GM21717 (cell line): Measurements from ENCODE around the gene ADGRG6.

Experiments used
- ATAC-seq: cut with Tn5 transposase; IDR thresholded peaks from one replicate; pipeline ENCODE4 v1.9.1; 2021; ENCODE audit warnings: mild to moderate bottlenecking, moderate library complexity; ENCODE audit not compliant: unreplicated experiment

The ADGRG6 gene

GRCh38 chr6:142290851-142291250 lies 11.0 kb upstream of the ADGRG6 start:
- ATAC-seq = no peak

GRCh38 chr6:142291512-142291911 lies 10.3 kb upstream of the ADGRG6 start:
- no peak for ATAC-seq

- no peak for ATAC-seq
Observed at GRCh38 chr6:142292166-142292924, 9.5 kb upstream of the ADGRG6 start.

- ATAC-seq = no peak
Observed at GRCh38 chr6:142293121-142293520, 8.7 kb upstream of the ADGRG6 start.

- ATAC-seq = no peak
Observed at GRCh38 chr6:142294679-142295078, 7.1 kb upstream of the ADGRG6 start.

- ATAC-seq = no peak
Observed at GRCh38 chr6:142296975-142297604, 4.7 kb upstream of the ADGRG6 start.

- ATAC-seq = no peak
Observed at GRCh38 chr6:142297605-142297995, 4.2 kb upstream of the ADGRG6 start.

- ATAC-seq = no peak
Observed at GRCh38 chr6:142297996-142298753, 3.6 kb upstream of the ADGRG6 start.

- no peak for ATAC-seq
Observed at GRCh38 chr6:142300302-142300701, 1.5 kb upstream of the ADGRG6 start.

- ATAC-seq = no peak
Observed at GRCh38 chr6:142300758-142301650, 803 bp upstream of the ADGRG6 start.

- no peak for ATAC-seq
Observed at GRCh38 chr6:142302421-142303175, 791 bp downstream of the ADGRG6 start.

GRCh38 chr6:142303176-142303533 lies 1.3 kb downstream of the ADGRG6 start:
- ATAC-seq = no peak

- no peak for ATAC-seq
Observed at GRCh38 chr6:142304241-142304640, 2.4 kb downstream of the ADGRG6 start.

- ATAC-seq = no peak
Observed at GRCh38 chr6:142306736-142307135, 4.9 kb downstream of the ADGRG6 start.

GRCh38 chr6:142307963-142308748 lies 6.3 kb downstream of the ADGRG6 start:
- no peak for ATAC-seq

- ATAC-seq = no peak
Observed at GRCh38 chr6:142309426-142309825, 7.6 kb downstream of the ADGRG6 start.

GRCh38 chr6:142313284-142313683 lies 11.5 kb downstream of the ADGRG6 start:
- ATAC-seq = no peak

- ATAC-seq = no peak
Observed at GRCh38 chr6:142316791-142317368, 15.1 kb downstream of the ADGRG6 start.

GRCh38 chr6:142318714-142319113 lies 16.9 kb downstream of the ADGRG6 start:
- ATAC-seq = no peak
